ENCODE results near the gene RPL13. TPM values are rescaled to one million over a fixed set of nuclear protein-coding genes. Genes with fewer than 3 reads are reported as not detected.

The RPL13 gene
- total RNA-seq, 6 experiments from 2014 or later, result 684 to 2,810 (median 731) TPM

DNA sequence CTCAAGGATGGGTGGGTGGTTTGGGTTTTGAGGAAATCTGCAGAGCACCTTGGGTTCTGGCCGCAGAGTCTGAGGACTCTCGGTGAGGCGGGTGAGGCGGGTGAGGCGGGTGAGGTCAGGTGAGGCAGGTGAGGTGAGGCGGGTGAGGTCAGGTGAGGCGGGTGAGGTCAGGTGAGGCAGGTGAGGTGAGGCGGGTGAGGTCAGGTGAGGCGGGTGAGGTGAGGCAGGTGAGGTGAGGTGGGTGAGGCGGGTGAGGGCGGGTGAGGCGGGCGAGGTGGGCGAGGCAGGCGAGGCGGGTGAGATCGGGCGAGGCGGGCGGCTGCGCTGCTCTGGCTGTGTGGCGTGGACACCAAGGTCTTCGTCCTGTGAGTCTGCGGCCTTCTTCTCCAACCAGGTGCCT is 24.1 kb upstream of the RPL13 start:
- DNase-seq, result no peak
- Histone ChIP-seq H3K4me3 (no peak overlapping the region), H3K27me3 (no peaks in the 10 kb centered on the region), H3K4me1 (peaks cover 0 to 18% (median 7%) of the 10 kb centered on the region in 4 donors), H3K9me3 (no peaks in the 10 kb centered on the region), H3K36me3 (peaks cover 0 to 23% (median 7%) of the 10 kb centered on the region in 4 donors), H3K27ac (no peak overlapping the region)
- no peak for ATAC-seq
- TF ChIP-seq, protein P1, sequence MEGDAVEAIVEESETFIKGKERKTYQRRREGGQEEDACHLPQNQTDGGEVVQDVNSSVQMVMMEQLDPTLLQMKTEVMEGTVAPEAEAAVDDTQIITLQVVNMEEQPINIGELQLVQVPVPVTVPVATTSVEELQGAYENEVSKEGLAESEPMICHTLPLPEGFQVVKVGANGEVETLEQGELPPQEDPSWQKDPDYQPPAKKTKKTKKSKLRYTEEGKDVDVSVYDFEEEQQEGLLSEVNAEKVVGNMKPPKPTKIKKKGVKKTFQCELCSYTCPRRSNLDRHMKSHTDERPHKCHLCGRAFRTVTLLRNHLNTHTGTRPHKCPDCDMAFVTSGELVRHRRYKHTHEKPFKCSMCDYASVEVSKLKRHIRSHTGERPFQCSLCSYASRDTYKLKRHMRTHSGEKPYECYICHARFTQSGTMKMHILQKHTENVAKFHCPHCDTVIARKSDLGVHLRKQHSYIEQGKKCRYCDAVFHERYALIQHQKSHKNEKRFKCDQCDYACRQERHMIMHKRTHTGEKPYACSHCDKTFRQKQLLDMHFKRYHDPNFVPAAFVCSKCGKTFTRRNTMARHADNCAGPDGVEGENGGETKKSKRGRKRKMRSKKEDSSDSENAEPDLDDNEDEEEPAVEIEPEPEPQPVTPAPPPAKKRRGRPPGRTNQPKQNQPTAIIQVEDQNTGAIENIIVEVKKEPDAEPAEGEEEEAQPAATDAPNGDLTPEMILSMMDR (IDR thresholded peaks at IDR 0.05), result no peak
- no peak for TF ChIP-seq POLR2A (IDR thresholded peaks at IDR 0.05)
- 93% methylated on average over 9 of the region's 24 CpGs for WGBS (ENCODE audit: insufficient coverage, low coverage, low lambda C conversion rate, missing lambda C conversion rate)
- intact Hi-C loops (cut with DNase I), result no loop called here

DNA sequence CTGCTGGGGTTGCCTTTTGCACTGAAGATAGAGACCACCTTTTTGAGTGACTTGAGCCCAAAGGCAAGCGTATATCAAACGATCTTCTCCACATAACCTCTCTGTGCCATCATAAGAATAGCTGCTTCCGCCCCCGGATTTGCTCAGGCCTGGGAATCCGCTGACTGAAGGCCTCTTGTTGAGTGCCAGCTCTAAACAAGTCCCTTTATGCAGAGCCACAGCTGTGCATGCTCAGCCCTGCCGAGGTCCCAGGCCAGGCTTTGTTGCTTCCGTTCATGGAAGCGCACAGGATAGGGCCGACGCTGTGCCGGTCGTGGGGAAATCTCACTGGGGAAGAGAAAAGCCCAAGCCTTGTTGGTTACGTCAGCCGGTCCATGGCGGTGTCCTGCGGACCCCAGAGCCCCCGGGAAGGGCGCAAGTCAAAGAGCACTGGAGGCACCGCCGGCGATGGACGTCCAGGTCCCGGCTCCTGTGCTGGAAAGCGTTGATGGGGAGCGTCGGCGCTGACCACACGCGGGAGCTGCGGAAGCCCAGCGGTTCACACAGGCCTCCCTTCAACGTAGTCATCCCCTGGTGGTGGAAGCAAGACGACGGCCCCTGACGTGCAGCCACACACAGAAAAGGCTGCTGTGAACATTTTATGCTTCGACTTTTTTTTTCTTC is 23.5 kb upstream of the RPL13 start:
- Histone ChIP-seq H3K9me3 (no peaks in the 10 kb centered on the region), H3K4me3 (no peak overlapping the region), H3K4me1 (peaks cover 0 to 18% (median 7%) of the 10 kb centered on the region in 4 donors), H3K27ac (no peak overlapping the region), H3K27me3 (no peaks in the 10 kb centered on the region), H3K36me3 (peaks cover 0 to 23% (median 5%) of the 10 kb centered on the region in 4 donors)
- ATAC-seq (no peak), DNase-seq (no peak)
- WGBS (ENCODE audit: insufficient coverage, low coverage, low lambda C conversion rate, missing lambda C conversion rate), result no CpG with 5 or more reads among the region's 36 CpGs
- TF ChIP-seq, protein P1 (IDR thresholded peaks at IDR 0.05), result no peak
- no peak for TF ChIP-seq POLR2A (IDR thresholded peaks at IDR 0.05)
- intact Hi-C loops (cut with DNase I), result no loop called here

DNA sequence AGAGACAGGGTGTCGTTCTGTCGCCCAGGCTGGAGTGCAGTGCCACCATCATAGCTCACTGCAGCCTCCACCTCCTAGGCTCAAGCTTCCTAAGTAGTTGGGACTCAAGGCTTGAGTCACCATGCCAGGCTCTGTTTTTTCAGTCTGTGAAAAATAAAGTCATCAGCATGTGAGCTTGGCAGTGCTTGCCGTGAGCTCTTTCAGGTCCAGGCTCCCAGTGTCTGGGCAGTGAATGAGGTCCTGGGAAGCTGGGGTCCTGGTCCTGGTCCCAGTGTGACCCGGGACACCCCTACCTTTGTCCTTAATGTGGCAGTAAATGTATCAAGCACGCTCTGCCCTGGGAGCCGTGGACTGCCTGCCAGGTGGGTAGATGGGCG is 22.9 kb upstream of the RPL13 start:
- Histone ChIP-seq H3K27me3 (no peaks in the 10 kb centered on the region), H3K4me1 (peaks cover 0 to 18% (median 7%) of the 10 kb centered on the region in 4 donors), H3K36me3 (peaks cover 0 to 20% (median 5%) of the 10 kb centered on the region in 4 donors), H3K27ac (no peak overlapping the region), H3K4me3 (no peak overlapping the region), H3K9me3 (no peaks in the 10 kb centered on the region)
- intact Hi-C loops (cut with DNase I), result no loop called here
- WGBS (ENCODE audit: insufficient coverage, low coverage, low lambda C conversion rate, missing lambda C conversion rate), result no CpG with 5 or more reads among the region's 7 CpGs
- TF ChIP-seq, protein P1 (IDR thresholded peaks at IDR 0.05), result no peak
- no peak for TF ChIP-seq POLR2A (IDR thresholded peaks at IDR 0.05)
- ATAC-seq, result no peak
- no peak for DNase-seq

DNA sequence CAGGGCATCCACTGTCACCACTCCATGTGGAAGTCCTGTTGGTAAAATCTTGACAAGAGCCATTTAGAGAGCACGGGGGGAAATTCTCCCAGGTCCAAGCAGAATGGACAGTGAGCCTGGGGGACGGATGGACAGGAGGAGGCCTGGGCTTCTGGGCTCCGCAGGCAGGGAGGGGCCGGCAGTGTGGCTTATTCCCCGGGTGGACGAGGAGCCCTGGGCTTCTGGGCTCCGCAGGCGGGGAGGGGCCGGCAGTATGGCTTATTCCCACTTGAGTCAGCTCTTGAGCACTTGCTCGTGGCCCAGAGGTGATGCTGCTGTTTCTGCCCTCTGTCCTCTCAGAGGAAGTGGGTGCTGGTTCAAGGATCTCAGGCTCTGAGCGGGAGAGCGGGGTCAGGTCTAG is 22.2 kb upstream of the RPL13 start:
- Histone ChIP-seq H3K4me3 (no peak overlapping the region), H3K27me3 (no peaks in the 10 kb centered on the region), H3K27ac (no peak overlapping the region), H3K4me1 (peaks cover 0 to 18% (median 7%) of the 10 kb centered on the region in 4 donors), H3K9me3 (no peaks in the 10 kb centered on the region), H3K36me3 (peaks cover 0 to 17% (median 5%) of the 10 kb centered on the region in 4 donors)
- intact Hi-C loops (cut with DNase I), result no loop called here
- no peak for DNase-seq
- TF ChIP-seq, protein P1 (IDR thresholded peaks at IDR 0.05), result no peak
- no peak for TF ChIP-seq POLR2A (IDR thresholded peaks at IDR 0.05)
- WGBS (ENCODE audit: insufficient coverage, low coverage, low lambda C conversion rate, missing lambda C conversion rate), result 100% methylated on average over 1 of the region's 12 CpGs
- ATAC-seq, result no peak

Measured in right lobe of liver (tissue), 6 donors.